AG09309 (cell line): Measurements from ENCODE around the gene FLOT1.

Source experiments
- DNase-seq: peaks from one replicate; pipeline ENCODE4 v3.0.0-alpha.2; 2010; ENCODE audit warnings: low read depth
- H3K4me3 ChIP-seq: 2 replicates; pipeline ENCODE4 v1.5.1; 2011; ENCODE audit warnings: mild to moderate bottlenecking, low read depth, low read length, moderate library complexity; ENCODE audit not compliant: control insufficient read depth
- TF ChIP-seq, protein P1 (sequence below): IDR thresholded peaks from 2 replicates; pipeline ENCODE4 v1.5.1; 2011; ENCODE audit warnings: mild to moderate bottlenecking, low read depth, low read length, inconsistent platforms; ENCODE audit not compliant: insufficient read depth, control insufficient read depth; ENCODE audit errors: missing control alignments

Gene FLOT1, protein sequence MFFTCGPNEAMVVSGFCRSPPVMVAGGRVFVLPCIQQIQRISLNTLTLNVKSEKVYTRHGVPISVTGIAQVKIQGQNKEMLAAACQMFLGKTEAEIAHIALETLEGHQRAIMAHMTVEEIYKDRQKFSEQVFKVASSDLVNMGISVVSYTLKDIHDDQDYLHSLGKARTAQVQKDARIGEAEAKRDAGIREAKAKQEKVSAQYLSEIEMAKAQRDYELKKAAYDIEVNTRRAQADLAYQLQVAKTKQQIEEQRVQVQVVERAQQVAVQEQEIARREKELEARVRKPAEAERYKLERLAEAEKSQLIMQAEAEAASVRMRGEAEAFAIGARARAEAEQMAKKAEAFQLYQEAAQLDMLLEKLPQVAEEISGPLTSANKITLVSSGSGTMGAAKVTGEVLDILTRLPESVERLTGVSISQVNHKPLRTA

DNA sequence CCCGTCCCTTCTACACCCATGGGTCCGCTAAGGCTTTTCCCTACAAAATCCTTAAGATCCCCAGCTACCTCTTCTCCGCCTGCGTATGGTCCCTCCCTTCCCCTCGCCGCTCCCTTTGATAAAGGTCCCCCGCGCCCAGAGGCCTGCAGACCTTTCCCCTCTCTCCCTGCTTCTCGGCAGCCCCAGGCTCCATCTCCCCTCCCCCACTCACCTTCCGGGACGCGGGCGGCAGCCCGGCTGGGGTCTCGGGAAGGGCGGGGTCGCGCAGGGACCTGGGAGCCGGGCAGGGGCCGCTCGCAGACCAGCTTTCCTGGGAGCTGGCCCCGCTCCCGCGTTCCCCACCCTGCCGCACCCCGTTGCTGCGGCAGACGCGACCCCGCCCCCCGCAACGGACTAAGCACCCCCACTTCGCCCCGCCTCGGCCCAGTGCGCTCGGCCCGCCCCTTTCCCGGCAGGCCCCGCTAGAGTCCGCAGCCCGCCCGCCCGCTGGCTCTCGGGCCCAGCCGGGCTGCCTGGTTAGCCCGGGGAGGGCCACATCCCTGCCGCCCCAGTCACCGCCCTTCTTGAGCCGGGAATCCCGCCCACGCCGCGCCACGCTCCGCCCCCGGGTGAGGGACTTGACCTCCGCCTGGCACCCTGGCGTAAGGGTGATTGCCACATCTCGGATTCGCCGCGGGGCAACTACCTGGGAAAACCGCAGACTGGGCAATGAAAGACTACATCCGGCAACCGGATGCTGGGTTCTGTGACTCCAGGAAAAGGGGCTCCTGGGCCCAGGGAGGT lies at the start of gene FLOT1:
TSS of gene FLOT1 (minus strand) at position 372 of the 783 bp plus-strand sequence. CDS start 498 bp downstream, outside the sequence.
- TF ChIP-seq, protein P1, sequence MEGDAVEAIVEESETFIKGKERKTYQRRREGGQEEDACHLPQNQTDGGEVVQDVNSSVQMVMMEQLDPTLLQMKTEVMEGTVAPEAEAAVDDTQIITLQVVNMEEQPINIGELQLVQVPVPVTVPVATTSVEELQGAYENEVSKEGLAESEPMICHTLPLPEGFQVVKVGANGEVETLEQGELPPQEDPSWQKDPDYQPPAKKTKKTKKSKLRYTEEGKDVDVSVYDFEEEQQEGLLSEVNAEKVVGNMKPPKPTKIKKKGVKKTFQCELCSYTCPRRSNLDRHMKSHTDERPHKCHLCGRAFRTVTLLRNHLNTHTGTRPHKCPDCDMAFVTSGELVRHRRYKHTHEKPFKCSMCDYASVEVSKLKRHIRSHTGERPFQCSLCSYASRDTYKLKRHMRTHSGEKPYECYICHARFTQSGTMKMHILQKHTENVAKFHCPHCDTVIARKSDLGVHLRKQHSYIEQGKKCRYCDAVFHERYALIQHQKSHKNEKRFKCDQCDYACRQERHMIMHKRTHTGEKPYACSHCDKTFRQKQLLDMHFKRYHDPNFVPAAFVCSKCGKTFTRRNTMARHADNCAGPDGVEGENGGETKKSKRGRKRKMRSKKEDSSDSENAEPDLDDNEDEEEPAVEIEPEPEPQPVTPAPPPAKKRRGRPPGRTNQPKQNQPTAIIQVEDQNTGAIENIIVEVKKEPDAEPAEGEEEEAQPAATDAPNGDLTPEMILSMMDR: no peak
- peak; percentile 94 for DNase-seq
- peak within 1 kb of the TSS; percentile 74 for H3K4me3 ChIP-seq

DNA sequence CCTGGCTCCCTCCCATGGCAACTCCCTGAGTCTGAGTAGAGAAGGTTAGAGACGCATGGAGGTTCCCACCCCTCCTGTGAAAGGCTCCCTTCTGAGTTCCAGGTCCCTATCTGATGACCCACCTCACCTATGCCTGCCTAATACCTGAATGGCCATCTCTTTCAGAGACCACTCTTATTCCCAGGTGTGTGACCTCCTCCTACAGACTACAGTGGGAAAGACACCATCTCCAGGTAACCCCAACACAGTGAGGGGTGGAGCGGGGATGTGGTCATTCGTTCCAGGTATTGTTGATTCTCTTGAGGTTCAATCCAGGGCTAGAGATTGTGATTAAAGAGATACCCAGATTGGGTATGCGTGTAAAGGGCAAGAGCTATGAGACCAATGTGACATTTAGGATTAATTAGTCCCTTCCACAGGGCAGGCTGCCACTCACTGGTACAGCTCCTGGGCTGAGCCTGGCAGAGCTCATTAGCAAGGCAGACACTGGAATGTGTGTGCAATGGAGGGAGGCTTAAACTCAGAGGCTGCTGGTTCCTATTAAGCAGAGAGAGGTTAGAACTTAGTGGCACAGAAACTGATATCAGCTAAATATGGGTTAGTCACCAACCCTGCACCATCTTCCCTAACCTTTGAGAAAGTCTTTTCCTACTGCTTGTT lies 48.4 kb upstream of the FLOT1 start:
- no peak for DNase-seq
- TF ChIP-seq, protein P1: no peak
- no peak overlapping the region for H3K4me3 ChIP-seq

DNA sequence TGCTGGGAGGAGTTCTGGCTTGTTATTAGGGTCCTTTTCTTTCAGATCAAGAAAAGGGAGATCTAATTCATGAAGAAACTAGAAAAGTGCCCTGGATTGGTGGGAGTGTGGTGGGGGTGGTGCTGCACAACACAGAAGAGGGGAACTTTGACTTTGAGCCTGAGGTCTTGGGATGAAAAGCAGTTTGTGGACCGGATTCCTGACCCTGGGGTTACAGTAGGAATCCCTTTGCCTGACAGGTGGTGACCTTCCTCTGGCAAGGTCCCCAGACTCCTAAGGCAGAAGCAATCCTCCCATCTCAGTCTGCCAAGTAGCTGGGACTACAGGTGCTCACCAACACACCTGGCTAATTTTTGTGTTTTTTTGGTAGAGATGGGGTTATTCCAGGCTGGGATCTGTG lies 47.1 kb upstream of the FLOT1 start:
- no peak overlapping the region for H3K4me3 ChIP-seq
- TF ChIP-seq, protein P1: no peak
- DNase-seq: no peak

DNA sequence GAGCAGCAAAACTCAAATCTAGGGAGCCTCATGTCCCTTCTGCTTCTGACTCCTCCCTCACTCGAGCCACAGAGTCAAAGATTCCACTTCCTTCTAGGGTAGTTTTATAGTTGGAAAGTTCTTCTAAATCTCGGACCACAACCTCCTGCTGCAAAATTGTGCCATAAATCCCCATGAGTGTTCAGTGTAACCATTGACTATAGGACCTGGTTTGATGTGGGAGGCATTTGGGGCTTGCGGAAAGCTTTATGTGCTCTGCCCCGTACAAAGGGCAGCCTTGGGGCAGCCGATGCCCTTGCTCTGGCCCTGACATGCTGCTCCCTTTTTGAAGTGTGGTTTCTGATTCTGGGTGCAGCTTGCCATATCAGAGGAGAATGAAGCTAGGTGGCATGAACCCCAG lies 45.5 kb upstream of the FLOT1 start:
- H3K4me3 ChIP-seq: no peak overlapping the region
- TF ChIP-seq, protein P1: no peak
- no peak for DNase-seq

DNA sequence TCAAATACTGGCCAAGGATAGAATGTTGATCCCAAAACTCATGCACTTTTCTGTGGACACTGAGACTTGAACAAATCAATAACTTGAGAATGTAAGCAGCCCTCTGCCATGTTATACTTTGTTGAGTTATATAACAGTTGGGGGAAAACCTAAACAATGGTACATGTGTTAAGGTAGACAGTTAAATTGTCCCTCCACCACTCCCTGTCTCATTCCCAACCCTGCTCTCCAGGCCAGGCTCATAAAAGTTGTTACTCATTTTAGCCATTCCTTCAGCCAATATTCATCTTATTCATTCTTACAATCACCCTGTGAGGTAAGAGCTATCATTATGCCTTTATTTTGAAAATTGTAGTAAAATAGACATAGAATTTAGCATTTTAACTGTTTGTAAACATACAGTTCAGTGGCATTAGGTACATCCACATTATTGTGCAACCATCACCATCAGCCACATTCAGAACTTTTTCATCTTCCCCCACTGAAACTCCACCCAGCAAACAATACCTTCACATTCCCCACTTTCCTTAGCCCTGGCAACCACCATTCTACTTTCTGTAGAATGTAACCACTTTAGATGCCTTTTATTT lies 40.0 kb upstream of the FLOT1 start:
- no peak overlapping the region for H3K4me3 ChIP-seq
- TF ChIP-seq, protein P1: no peak
- peak; percentile 86 for DNase-seq
